Vagina (tissue), 2 donors: ENCODE results near the gene MUC12. TPM values are rescaled to one million over a fixed set of nuclear protein-coding genes. Genes with fewer than 3 reads are reported as not detected.
"Not testable (repeated sequence)": the region's sequence is repeated elsewhere in the genome, so short reads cannot be mapped to it uniquely, and the experiment has no call there.

ENCODE experiments used
- DNase-seq, 2 donors: peaks; one replicate each; pipeline ENCODE4 v3.0.0-alpha.2; 2017; ENCODE audit errors: extremely low spot score in 2 of 2
- H3K27ac ChIP-seq: fragments of 200-600 bp; sonication (generic); one replicate; pipeline ENCODE4 v1.5.1; 2019
- H3K27me3 ChIP-seq: fragments of 200-600 bp; sonication (generic); one replicate; pipeline ENCODE4 v1.5.1; 2019
- H3K36me3 ChIP-seq, 2 donors: fragments of 200-600 bp; sonication (generic); one replicate each; pipeline ENCODE4 v1.5.1; 2017 to 2019
- H3K4me1 ChIP-seq: fragments of 200-600 bp; sonication (generic); one replicate; pipeline ENCODE4 v1.5.1; 2019
- H3K4me3 ChIP-seq, 2 donors: fragments of 200-600 bp; sonication (generic); 1 replicate in 1 of 2; 2 replicates in 1 of 2; pipeline ENCODE4 v1.5.1; 2016 to 2019
- H3K9me3 ChIP-seq: fragments of 200-600 bp; sonication (generic); one replicate; pipeline ENCODE4 v1.5.1; 2019
- CTCF ChIP-seq, 3 experiments: fragments of 450-650 bp in 2 of 3; fragments of 200-600 bp in 1 of 3; sonication (generic) in 1 of 3; IDR thresholded peaks; one replicate each; pipeline ENCODE4 v1.5.1; 2017 to 2019; ENCODE audit warnings: antibody characterized with exemption in 3 of 3, mild to moderate bottlenecking in 2 of 3, moderate library complexity in 2 of 3
- POLR2A ChIP-seq, 2 donors: fragments of 450-650 bp; IDR thresholded peaks; one replicate each; pipeline ENCODE4 v1.6.1; 2017; ENCODE audit warnings: antibody characterized with exemption in 2 of 2, mild to moderate bottlenecking in 2 of 2, moderate library complexity in 2 of 2
- POLR2AphosphoS5 ChIP-seq, 2 donors: sonication (generic); formaldehyde crosslinking; IDR thresholded peaks; one replicate each; pipeline ENCODE4 v1.9.0; 2017; ENCODE audit warnings: antibody characterized with exemption in 2 of 2, mild to moderate bottlenecking in 2 of 2, low read depth in 1 of 2; ENCODE audit not compliant: insufficient read depth in 1 of 2
- intact Hi-C: fragments of 100-400 bp; cut with DNase I; formaldehyde crosslinking; loops from one replicate; pipeline ENCODE4 v1.15.1; 2023
- total RNA-seq: library from RNA; depleted of rRNA; stranded (reverse); fragments of >200 nt; gene quantifications from one replicate; pipeline ENCODE4 v1.2.3, GENCODE V29; 2016

Gene MUC12
- total RNA-seq, 1 donor from 2014 or later = 2.7 TPM

DNA sequence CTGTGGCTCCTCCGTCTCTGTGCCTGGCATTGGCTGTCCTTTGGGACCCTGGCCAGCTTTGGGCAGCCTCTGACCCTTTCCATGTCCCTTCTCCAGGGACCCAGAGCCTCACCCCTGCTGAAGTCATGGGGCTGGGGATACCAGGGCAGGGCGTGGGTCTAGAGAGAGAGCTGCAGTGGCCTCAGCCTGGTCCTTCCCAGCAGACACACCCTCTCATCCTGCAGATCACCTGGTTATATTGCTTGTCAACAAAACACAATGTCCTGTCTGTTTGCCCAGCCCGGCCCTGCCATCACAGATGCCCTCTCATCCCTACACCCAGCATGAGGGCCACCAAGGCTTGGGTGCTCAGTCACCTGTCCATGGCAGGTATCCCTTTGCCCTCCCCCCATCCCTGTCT lies 52.3 kb downstream of the MUC12 start:
- intact Hi-C loops = no loop called here
- H3K27me3 ChIP-seq = no peaks in the 10 kb centered on the region
- DNase-seq = no peak
- H3K27ac ChIP-seq = no peak overlapping the region
- no peaks in the 10 kb centered on the region for H3K9me3 ChIP-seq
- no peak for TF ChIP-seq POLR2A (IDR thresholded peaks at IDR 0.05)
- TF ChIP-seq POLR2AphosphoS5 (IDR thresholded peaks at IDR 0.05; ENCODE audit: insufficient read depth in 1 of 2, low read depth in 1 of 2) = no peak
- no peak for TF ChIP-seq CTCF (IDR thresholded peaks at IDR 0.05)
- peaks cover 17% of the 10 kb centered on the region for H3K4me1 ChIP-seq
- no peaks in the 10 kb centered on the region for H3K36me3 ChIP-seq
- H3K4me3 ChIP-seq = no peak overlapping the region

- intact Hi-C loops = no loop called here
- H3K9me3 ChIP-seq = no peaks in the 10 kb centered on the region
- no peak overlapping the region for H3K27ac ChIP-seq
- H3K36me3 ChIP-seq = no peaks in the 10 kb centered on the region
- H3K27me3 ChIP-seq = no peaks in the 10 kb centered on the region
- no peak for DNase-seq
- no peak overlapping the region for H3K4me3 ChIP-seq
- TF ChIP-seq POLR2A (IDR thresholded peaks at IDR 0.05) (no peak), POLR2AphosphoS5 (IDR thresholded peaks at IDR 0.05; ENCODE audit: insufficient read depth in 1 of 2, low read depth in 1 of 2) (no peak), CTCF (IDR thresholded peaks at IDR 0.05) (no peak)
- peaks cover 3% of the 10 kb centered on the region for H3K4me1 ChIP-seq
Measured at GRCh38 chr7:101023839-101024238, 54.5 kb downstream of the MUC12 start.

DNA sequence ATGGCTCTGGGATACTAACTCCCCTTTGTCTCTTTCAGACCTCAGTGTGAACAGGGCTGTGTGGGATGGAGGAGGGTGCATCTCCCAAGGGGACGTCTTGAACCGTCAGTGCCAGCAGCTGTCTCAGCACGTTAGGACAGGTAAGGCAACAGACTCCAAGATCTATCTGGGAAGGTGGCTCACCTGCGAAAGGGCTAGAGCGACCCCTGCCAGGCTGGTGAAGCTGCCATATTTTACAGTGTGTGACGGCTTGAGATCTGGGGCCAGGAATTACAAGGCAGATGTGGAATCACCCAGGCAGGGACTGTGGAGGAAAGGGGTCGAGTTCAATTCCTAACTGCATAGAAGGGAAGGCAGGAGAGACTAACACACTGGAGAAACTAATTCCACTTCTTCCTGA lies 61.7 kb downstream of the MUC12 start:
- H3K9me3 ChIP-seq = no peaks in the 10 kb centered on the region
- H3K27ac ChIP-seq = no peak overlapping the region
- intact Hi-C loops = no loop called here
- H3K4me3 ChIP-seq = no peak overlapping the region
- no peaks in the 10 kb centered on the region for H3K27me3 ChIP-seq
- DNase-seq = no peak
- H3K4me1 ChIP-seq = no peaks in the 10 kb centered on the region
- H3K36me3 ChIP-seq = no peaks in the 10 kb centered on the region
- no peak for TF ChIP-seq POLR2A (IDR thresholded peaks at IDR 0.05)
- no peak for TF ChIP-seq POLR2AphosphoS5 (IDR thresholded peaks at IDR 0.05; ENCODE audit: insufficient read depth in 1 of 2, low read depth in 1 of 2)
- no peak for TF ChIP-seq CTCF (IDR thresholded peaks at IDR 0.05)

DNA sequence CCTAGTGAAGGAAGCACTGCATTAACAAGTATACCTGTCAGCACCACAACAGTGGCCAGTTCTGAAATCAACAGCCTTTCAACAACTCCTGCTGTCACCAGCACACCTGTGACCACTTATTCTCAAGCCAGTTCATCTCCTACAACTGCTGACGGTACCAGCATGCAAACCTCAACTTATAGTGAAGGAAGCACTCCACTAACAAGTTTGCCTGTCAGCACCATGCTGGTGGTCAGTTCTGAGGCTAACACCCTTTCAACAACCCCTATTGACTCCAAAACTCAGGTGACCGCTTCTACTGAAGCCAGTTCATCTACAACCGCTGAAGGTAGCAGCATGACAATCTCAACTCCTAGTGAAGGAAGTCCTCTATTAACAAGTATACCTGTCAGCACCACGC lies 66.6 kb downstream of the MUC12 start:
- intact Hi-C loops = no loop called here
- no peak for DNase-seq
- TF ChIP-seq CTCF (IDR thresholded peaks at IDR 0.05) (no peak), POLR2A (IDR thresholded peaks at IDR 0.05) (no peak), POLR2AphosphoS5 (IDR thresholded peaks at IDR 0.05; ENCODE audit: insufficient read depth in 1 of 2, low read depth in 1 of 2) (no peak)
- H3K27me3 ChIP-seq = no peaks in the 10 kb centered on the region
- no peaks in the 10 kb centered on the region for H3K9me3 ChIP-seq
- no peaks in the 10 kb centered on the region for H3K36me3 ChIP-seq
- H3K4me3 ChIP-seq = no peak overlapping the region
- H3K27ac ChIP-seq = no peak overlapping the region
- no peaks in the 10 kb centered on the region for H3K4me1 ChIP-seq

DNA sequence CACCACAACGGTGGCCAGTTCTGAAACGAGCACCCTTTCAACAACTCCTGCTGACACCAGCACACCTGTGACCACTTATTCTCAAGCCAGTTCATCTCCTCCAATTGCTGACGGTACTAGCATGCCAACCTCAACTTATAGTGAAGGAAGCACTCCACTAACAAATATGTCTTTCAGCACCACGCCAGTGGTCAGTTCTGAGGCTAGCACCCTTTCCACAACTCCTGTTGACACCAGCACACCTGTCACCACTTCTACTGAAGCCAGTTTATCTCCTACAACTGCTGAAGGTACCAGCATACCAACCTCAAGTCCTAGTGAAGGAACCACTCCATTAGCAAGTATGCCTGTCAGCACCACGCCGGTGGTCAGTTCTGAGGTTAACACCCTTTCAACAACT lies 71.9 kb downstream of the MUC12 start:
- H3K27me3 ChIP-seq, H3K27ac ChIP-seq, H3K4me3 ChIP-seq, DNase-seq, intact Hi-C loops, H3K36me3 ChIP-seq, H3K9me3 ChIP-seq, H3K4me1 ChIP-seq: not testable (repeated sequence)

DNA sequence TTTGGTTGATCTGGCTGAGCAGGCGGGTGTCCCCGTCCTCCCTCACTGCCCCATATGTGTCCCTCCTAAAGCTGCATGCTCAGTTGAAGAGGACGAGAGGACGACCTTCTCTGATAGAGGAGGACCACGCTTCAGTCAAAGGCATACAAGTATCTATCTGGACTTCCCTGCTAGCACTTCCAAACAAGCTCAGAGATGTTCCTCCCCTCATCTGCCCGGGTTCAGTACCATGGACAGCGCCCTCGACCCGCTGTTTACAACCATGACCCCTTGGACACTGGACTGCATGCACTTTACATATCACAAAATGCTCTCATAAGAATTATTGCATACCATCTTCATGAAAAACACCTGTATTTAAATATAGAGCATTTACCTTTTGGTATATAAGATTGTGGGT lies 89.0 kb downstream of the MUC12 start:
- H3K4me1 ChIP-seq = no peaks in the 10 kb centered on the region
- H3K27me3 ChIP-seq = no peaks in the 10 kb centered on the region
- no peaks in the 10 kb centered on the region for H3K36me3 ChIP-seq
- no peak overlapping the region for H3K4me3 ChIP-seq
- H3K9me3 ChIP-seq = no peaks in the 10 kb centered on the region
- no peak overlapping the region for H3K27ac ChIP-seq
- intact Hi-C loops = loop anchor here (5.0 kb wide), 1 partner anchor 161 kb away; the partner anchor contains the start of gene ACHE
- TF ChIP-seq POLR2AphosphoS5 (IDR thresholded peaks at IDR 0.05; ENCODE audit: insufficient read depth in 1 of 2, low read depth in 1 of 2) (no peak), POLR2A (IDR thresholded peaks at IDR 0.05) (no peak), CTCF (IDR thresholded peaks at IDR 0.05) (no peak)
- no peak for DNase-seq
